Activated naive CD4-positive, alpha-beta T cell treated with anti-CD3 and anti-CD28 coated beads, Interleukin-2, amount 50 U/mL, for 72 hours (primary cell): ENCODE results near the gene AKR1C8. TPM values are rescaled to one million over a fixed set of nuclear protein-coding genes. Genes with fewer than 3 reads are reported as not detected.
"Not testable (repeated sequence)": the region's sequence is repeated elsewhere in the genome, so short reads cannot be mapped to it uniquely, and the experiment has no call there.

Source experiments
- ATAC-seq, 2 donors: fragments of 150-1000 bp; cut with Tn5 transposase; 2 replicates each; pipeline ENCODE4 v1.10.0; 2021; ENCODE audit warnings: mild to moderate bottlenecking in 2 of 2, moderate library complexity in 2 of 2
- DNase-seq, 2 donors: peaks; one replicate each; pipeline ENCODE4 v3.0.0; 2021 to 2022; ENCODE audit warnings: low spot score in 2 of 2
- H3K27ac Mint-ChIP-seq, 2 donors: one replicate each; pipeline ENCODE4 v1.8.0; 2022; ENCODE audit warnings: mild to moderate bottlenecking in 2 of 2, mixed read lengths in 2 of 2
- H3K36me3 Mint-ChIP-seq, 2 donors: one replicate each; pipeline ENCODE4 v1.8.0; 2022; ENCODE audit warnings: mixed read lengths in 2 of 2
- H3K9me3 Mint-ChIP-seq, 2 donors: one replicate each; pipeline ENCODE4 v1.8.0; 2022; ENCODE audit warnings: mixed read lengths in 2 of 2
- total RNA-seq, 2 donors: library from RNA; stranded (reverse); gene quantifications; one replicate each; pipeline ENCODE4 v1.2.3, GENCODE V29; 2022

AKR1C8 gene
- total RNA-seq, 2 donors from 2014 or later, result 0.58 TPM; not detected in 1

DNA sequence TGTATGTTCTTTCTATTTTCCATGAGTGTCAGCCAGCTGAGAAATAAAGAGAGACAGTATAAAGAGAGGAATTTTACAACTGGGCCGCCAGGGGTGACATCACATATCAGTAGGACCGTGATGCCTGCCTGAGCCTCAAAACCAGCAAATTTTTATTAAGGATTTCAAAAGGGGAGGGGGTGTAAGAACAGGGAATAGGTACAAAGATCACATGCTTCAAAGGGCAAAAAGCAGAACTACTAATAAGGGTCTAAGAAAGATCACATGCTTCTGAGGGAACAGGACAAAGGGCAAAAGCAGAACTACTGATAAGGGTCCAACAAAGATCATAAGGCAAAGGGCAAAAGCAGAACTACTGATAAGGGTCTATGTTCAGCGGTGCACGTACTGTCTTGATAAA lies 47.3 kb downstream of the AKR1C8 start:
- not testable (repeated sequence) for H3K27ac Mint-ChIP-seq, ATAC-seq, DNase-seq
- Mint-ChIP-seq H3K36me3 (peaks cover 9 to 11% of the 10 kb centered on the region in 2 donors), H3K9me3 (peaks cover 10 to 20% of the 10 kb centered on the region in 2 donors)

- Mint-ChIP-seq H3K36me3 (peaks cover 9 to 11% of the 10 kb centered on the region in 2 donors), H3K27ac (no peak overlapping the region), H3K9me3 (peaks cover 10 to 20% of the 10 kb centered on the region in 2 donors)
- ATAC-seq (no peak), DNase-seq (no peak)
Measured at GRCh38 chr10:5136468-5137087, 48.4 kb downstream of the AKR1C8 start.

- ATAC-seq (no peak), DNase-seq (no peak)
- Mint-ChIP-seq H3K36me3 (peaks cover 9 to 11% of the 10 kb centered on the region in 2 donors), H3K27ac (no peak overlapping the region), H3K9me3 (peaks cover 10 to 20% of the 10 kb centered on the region in 2 donors)
Measured at GRCh38 chr10:5135581-5135980, 49.4 kb downstream of the AKR1C8 start.

GRCh38 chr10:5125315-5126044 lies 59.5 kb downstream of the AKR1C8 start:
- Mint-ChIP-seq H3K9me3 (peaks cover 4 to 5% of the 10 kb centered on the region in 2 donors), H3K27ac (no peak overlapping the region), H3K36me3 (peaks cover 0 to 11% of the 10 kb centered on the region in 2 donors)
- ATAC-seq, result no peak
- no peak for DNase-seq

- H3K27ac Mint-ChIP-seq, result no peak overlapping the region
- no peak for ATAC-seq
- DNase-seq, result no peak
- peaks cover 4% of the 10 kb centered on the region in 2 donors for H3K9me3 Mint-ChIP-seq
- peaks cover 0 to 11% of the 10 kb centered on the region in 2 donors for H3K36me3 Mint-ChIP-seq
Measured at GRCh38 chr10:5123886-5124285, 61.1 kb downstream of the AKR1C8 start.

DNA sequence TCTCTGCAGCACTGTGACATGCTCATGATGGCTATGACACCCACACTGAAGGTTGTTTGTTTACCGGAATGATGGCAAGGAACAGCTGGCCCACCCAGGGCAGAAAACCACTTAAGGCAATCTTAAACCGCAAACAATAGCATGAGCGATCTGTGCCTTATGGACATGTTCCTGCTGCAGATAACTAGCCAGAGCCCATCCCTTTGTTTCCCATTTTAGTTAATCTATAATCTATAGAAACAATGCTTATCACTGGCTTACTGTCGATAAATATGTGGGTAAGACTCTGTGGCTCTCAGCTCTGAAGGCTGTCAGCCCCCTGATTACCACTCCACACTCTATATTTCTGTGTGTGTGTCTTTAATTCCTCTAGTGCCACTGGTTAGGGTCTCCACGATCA lies 65.0 kb downstream of the AKR1C8 start:
- not testable (repeated sequence) for ATAC-seq, H3K9me3 Mint-ChIP-seq, DNase-seq, H3K36me3 Mint-ChIP-seq, H3K27ac Mint-ChIP-seq

- DNase-seq (no peak), ATAC-seq (no peak)
- H3K27ac Mint-ChIP-seq, result no peak overlapping the region
- H3K36me3 Mint-ChIP-seq, result no peaks in the 10 kb centered on the region
- H3K9me3 Mint-ChIP-seq, result peaks cover 0 to 4% of the 10 kb centered on the region in 2 donors
Measured at GRCh38 chr10:5117026-5117425, 67.9 kb downstream of the AKR1C8 start.

GRCh38 chr10:5116621-5117020 lies 68.3 kb downstream of the AKR1C8 start:
- ATAC-seq, result no peak
- Mint-ChIP-seq H3K36me3 (no peaks in the 10 kb centered on the region), H3K9me3 (peaks cover 0 to 4% of the 10 kb centered on the region in 2 donors)

GRCh38 chr10:5109861-5110260 lies 75.1 kb downstream of the AKR1C8 start:
- H3K9me3 Mint-ChIP-seq, H3K27ac Mint-ChIP-seq, DNase-seq, H3K36me3 Mint-ChIP-seq, ATAC-seq: not testable (repeated sequence)

More at GRCh38 chr10:5116621-5117020, 68.3 kb downstream of the AKR1C8 start:
- no peak for DNase-seq
- H3K27ac Mint-ChIP-seq, result no peak overlapping the region

DNA sequence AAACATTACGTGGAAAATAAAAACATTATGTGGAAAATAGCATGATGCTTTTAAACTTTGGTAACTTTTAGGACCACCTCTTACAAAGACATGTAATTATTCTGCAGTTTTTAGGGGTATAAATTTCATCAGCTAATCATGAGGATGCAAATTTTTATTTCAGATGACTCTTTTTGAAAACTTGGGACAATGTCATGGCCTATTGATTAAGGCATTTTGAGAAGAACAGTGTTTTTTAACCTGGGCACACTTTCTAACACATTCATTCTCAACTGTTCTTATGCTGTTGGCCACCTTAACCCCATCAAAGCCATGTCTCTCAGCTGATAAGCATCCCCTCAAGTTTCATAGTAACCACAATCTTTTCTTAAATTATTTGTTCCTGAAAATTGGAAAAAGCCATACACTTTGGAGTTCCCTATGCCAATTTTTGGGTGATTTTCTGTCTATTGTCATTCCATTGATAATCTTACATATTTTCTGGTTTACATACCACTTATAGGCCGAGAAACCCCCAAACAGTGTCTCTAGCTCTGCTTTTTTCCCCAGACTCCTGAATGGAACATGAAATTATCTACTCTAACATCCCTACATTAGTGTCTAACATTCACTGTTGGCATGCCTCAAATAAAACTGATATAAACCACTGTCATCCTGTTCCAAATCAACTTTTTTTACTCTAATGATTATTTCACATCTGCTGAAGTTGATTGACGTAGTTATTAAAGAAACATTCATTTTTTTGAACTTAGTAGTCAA lies 76.1 kb downstream of the AKR1C8 start:
- H3K27ac Mint-ChIP-seq, result no peak overlapping the region

DNA sequence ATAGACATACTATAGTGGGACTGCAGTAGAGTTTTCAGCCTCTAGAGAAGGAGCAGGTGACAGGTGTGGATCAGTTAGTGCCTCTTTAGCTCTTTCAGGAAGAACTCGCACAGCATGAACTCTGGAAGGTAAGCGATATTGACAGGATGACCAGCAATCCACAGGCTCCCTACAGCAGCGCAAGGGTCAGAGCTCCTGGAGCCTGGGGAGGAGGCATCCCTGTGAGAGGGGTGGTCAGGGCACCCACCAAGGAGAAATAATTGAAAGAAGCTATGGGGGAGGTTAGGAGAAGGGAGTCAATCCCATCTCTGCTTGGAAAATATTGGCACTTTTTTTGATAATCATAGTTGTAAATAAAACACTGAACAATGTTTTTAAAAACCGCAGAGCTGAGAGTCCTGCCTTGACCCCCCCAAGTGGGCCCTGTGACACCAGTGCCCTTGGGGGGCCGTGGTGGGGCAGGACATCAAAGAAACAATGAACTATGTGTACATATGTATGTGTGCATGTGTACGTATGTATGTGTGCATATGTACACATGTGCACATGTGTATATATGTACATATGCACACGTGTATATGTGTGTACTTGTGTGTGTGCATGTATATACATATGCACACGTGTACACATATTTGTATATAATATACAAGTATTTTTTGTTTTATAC lies 77.0 kb downstream of the AKR1C8 start:
- no peak for ATAC-seq
- H3K36me3 Mint-ChIP-seq, result peaks cover 4 to 7% of the 10 kb centered on the region in 2 donors
- no peak for DNase-seq
- H3K9me3 Mint-ChIP-seq, result peaks cover 0 to 6% of the 10 kb centered on the region in 2 donors
- no peak overlapping the region for H3K27ac Mint-ChIP-seq

More for the DNA sequence above, 76.1 kb downstream of the AKR1C8 start:
- H3K9me3 Mint-ChIP-seq, result peaks cover 0 to 6% of the 10 kb centered on the region in 2 donors
- no peak for DNase-seq
- peaks cover 4 to 7% of the 10 kb centered on the region in 2 donors for H3K36me3 Mint-ChIP-seq
- ATAC-seq, result no peak

GRCh38 chr10:5106553-5106952 lies 78.4 kb downstream of the AKR1C8 start:
- H3K36me3 Mint-ChIP-seq, result peaks cover 4 to 7% of the 10 kb centered on the region in 2 donors
- peaks cover 0 to 6% of the 10 kb centered on the region in 2 donors for H3K9me3 Mint-ChIP-seq
- no peak for ATAC-seq
- H3K27ac Mint-ChIP-seq, result no peak overlapping the region
- no peak for DNase-seq

DNA sequence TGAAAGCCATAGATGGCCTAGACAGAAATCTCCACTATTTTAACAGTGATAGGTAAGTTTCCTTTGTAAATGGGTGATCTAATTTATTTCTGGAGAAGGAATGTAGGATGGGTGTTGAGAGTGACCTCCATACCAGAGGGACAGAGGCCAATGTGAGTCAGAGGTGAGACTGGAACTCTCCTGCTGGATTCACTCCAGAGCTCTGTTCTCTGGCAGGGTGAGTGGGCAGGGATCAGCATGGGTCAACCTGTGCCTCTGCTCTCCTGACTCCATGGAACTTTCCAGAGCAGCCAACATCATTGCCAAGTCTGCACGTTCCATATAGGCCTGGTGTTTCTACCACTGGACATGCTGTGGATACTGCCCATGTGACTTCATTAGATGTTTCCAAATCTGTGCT lies 79.3 kb downstream of the AKR1C8 start:
- peaks cover 0 to 2% of the 10 kb centered on the region in 2 donors for H3K9me3 Mint-ChIP-seq
- no peak for ATAC-seq
- H3K27ac Mint-ChIP-seq, result no peak overlapping the region
- H3K36me3 Mint-ChIP-seq, result peaks cover 2% of the 10 kb centered on the region in 2 donors
- DNase-seq, result no peak
